ENCODE measurements around the gene BMPER.

The BMPER gene

DNA sequence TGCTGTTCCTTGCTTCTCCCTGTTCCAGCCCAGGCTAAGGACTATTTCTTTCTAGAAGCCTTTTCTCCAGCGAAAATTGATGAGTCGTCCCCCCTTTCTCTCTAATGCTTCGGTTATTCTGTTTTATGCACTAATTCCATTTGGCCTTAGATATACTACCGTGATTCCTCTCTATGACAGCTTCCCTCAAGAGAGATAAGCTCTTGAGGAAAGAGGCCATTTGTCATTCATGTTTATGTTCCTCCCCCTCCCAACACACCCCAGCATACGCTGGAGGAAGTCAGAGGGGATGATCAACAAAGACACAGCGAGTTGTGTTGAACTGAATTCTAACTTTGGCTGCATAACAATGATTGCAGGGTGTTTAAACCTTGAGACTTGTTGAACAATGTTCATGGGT is 198.8 kb downstream of the BMPER start:
- no peak for DNase-seq

DNA sequence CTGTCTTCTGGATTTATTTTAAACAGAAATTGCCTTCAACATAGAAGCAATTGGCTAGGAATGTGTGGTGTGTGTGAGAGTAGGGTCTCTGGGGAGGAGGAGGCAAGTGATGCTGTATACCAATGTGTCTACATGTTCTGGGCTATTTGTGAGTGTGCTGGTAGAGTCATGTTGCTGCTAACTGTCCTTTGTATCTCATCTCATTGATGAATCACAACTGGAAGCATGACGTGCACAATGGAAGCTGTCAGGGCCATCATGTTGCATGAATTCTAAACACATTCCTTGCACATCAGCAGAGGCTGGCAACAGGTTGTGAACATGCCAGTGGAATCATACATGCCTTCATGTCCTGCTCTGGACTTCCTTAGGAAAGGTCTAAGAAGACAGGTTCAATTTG is 199.7 kb downstream of the BMPER start:
- no peak for DNase-seq

DNA sequence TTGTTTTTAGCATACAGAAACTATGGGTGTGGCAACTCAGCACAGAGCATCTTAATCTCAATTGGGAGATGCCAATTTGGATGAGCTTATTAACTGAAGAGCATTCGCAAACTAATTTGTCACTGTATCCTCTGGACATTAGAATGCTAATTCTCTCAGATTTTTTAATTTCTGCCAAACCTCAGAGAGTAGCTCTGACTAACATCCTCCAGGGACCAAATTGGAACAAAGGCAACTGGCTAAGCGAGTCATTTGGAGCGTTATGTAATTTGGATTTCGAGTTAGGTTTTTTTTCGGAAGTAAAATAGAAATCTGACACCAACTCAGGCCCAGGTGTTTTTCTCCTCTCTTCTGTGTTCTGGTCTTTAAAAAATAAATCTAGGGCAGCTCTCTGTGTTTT is 201.9 kb downstream of the BMPER start:
- no peak for DNase-seq

DNA sequence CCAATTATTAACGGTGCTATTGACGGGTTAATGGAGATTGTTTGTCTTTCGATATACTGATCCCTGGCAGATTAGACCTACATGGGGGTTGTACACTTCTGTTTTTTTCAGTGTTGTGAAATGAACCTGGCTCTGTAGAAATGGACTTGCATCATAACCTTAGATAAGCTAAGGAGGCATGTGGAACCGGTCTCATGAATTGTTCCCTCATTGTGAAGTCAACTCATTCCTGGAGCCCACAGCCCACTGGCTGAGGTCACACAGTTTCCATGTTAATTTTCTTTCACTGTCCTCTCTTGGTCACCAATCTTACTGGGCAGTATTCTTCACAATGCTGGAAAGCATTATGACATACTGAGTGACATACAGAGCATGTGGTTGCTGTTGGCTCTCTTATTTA is 202.8 kb downstream of the BMPER start:
- no peak for DNase-seq

DNA sequence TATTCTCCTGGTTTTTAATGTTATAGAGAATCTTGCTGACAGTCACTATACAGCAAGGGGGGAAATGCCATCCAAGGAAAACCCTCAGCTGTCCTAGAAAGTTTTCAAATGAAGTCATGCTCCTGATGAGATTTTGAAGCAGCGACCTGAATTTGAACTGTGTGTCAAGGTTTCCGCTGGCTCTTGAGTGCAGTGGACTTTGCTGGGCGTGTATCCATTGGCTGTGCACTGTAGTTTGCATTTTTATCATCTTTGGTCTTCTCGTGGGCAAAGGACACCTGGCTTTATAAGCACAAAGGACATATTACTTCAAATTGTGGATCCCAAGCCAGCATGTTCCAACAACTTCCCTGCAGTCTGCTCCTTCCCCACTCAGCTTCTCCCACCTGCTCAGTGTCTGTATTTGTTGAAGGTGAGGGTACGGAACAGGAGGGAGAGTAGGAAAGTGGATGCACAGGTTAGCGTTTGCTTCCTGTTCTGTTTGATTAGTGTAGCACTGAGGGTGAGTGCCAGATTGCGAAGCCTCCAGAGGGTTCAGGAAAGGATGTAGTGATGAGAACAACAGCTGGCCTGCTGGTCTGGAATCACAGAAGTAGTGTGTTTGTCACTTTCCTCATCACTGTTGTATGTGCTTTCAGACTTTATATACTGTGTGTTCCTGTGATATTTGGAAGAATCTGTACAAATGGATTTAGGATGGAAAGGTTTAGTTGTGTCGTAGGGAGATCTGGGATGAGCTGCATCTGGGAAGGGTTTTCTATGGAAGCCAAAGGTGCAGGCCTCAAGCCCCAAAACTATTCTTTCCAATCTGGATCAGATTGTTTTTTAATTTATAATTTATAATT is 204.8 kb downstream of the BMPER start:
- DNase-seq: no peak

DNA sequence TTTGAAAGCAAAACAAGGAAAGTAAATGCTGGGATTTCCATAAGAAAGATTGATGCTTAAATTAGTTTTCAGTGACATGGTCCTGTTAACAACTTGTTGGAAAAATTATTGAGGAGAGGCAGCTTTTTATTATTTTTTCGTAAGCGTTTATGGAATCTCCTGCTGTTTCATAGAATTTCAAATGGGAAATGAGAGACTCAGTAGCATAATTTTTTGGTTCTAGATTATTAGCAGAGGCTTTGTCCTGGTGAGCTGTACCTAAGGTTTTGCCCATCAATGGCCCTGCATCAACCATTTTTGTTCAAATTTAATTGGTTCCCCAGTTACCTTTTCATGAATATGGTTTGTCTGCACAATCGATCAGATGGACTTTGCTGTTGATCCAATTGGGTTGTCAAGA is 205.7 kb downstream of the BMPER start:
- no peak for DNase-seq

DNA sequence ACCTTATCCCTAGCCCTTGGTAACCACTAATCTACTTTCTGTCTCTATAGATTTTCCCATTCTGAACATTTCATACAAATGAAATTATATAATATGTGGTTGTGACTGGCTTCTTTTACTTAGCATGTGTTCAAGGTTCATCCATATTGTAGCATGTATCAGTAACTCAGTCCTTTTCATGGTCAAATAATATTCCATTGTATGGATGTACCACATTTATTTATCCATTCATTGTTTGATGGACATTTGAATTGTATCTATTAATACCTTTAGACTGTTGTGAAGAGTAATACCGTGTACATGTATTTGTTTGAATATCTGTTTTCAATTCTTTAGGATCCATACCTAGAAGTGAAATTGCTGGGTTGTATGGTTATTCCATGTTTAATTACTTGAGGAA is 210.2 kb downstream of the BMPER start:
- no peak for DNase-seq

DNA sequence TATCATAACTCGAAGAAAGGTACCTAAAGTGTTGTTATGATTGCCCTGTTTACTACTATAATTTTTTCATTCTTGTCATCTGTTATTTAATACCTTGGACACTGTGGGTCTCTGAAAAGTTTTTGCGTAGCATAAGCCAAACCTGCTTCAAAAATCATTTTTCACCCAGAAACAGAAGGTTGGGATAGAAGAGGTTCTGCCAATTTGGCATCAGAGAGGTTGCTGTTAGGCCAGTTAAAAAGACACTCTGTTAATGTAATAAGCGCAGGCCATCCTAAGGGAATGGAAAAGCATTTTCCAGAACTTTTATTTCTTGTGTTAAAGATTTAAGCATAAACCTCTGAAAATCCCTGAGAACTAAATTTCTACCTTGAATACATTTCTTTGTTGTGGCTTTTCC is 212.2 kb downstream of the BMPER start:
- no peak for DNase-seq

DNA sequence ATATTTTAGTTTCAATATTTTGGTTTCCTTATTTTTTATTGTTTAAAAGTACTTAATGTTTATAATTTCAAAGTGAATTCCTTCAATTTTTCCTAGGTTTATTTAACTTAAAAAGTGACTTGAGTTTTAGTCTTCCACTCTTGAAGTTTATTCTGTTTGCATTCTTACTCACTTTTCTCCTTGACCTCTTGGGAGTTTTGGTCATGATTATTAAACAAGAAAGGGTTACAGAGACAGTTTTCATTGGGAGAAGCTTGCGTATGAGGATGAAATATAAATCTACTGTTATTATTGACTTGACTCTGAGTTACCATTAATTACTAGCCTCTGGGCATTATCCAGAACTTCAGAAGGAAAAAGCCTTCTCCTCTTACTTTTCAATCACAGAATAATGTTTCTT is 216.0 kb downstream of the BMPER start:
- DNase-seq: no peak

GRCh38 chr7:34123316-34123715 is 218.0 kb downstream of the BMPER start:
- DNase-seq: no peak

- no peak for DNase-seq
Measured at GRCh38 chr7:34124765-34125164, 219.4 kb downstream of the BMPER start.

DNA sequence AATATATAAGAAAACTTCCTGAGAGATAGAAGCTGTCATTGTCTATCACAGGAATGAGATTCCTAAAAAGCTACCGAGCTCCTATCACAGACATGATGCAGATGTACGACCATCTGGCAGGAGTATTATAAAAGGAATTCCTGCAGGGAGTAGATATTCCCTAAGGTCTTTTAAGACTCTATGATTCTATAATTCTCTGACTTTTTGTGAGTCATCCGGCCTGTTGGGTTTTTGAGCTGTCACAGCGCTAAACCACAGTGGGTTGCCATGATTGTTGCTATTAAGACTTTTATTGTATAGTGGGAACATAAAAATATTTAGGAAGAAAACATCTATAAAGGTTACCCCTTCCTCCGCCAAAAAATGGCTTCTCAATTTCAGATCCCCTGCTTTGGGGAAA is 223.4 kb downstream of the BMPER start:
- no peak for DNase-seq

- no peak for DNase-seq
Measured at GRCh38 chr7:34130558-34131295, 225.4 kb downstream of the BMPER start.

DNA sequence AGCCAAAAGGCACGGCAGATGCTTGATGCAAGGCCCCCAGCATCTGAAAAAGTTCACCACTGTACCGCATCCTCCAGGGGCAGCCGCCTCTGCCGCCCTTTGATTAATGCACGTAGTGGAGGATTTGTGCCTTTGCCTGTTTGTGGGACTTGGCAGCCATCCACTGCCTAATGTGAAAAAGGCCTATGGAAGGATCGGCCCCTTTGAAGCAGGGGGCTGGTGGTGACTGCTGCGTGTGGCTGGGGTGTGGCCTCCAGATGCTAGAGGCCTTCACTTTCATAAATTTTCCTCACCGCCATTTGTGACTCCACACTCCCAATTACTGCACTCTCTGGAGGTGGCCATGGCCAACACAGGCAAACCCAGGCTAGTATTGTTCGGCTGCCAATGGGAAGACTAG is 226.0 kb downstream of the BMPER start:
- DNase-seq: no peak

- DNase-seq: no peak
Measured at GRCh38 chr7:34133356-34133982, 228.1 kb downstream of the BMPER start.

DNA sequence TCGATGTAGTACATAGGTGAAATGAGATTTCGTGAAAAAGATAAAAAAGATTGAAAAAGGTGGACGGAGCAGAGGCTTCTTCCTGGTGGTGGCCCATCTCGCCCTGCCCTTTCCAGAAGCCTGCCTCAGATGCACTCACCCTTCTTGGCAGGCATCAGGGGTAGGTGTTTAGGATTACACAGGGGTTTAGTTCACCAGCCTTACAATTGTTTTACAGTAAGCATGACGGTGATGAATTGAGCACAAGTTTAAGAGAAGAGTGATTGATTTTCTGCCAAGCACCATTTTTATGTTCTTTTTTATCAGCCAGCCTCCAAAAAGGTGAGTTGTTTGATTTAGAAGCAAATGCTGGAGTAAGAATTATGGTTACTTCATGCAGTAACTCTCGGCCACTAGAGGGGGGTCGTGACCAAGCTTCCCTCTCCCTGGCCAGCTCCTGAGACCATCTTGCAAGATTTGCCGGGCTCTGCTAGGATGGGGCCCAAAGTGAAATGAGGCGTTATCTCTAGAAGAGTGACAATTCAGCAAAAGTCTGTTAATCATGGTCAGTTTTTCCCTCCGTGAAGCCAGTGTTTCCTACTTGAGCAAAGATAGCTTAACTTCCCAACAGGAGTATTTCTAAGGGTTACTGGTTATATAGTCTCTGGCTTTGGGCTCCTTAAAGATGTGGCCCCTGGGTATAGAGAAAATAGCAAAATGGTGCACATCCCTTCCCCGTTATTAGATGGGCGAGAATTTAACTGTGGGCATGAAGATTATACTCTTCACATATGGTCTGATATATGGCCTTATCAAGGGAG is 228.8 kb downstream of the BMPER start:
- no peak for DNase-seq

- DNase-seq: no peak
Measured at GRCh38 chr7:34135924-34136323, 230.6 kb downstream of the BMPER start.

GRCh38 chr7:34136698-34137097 is 231.4 kb downstream of the BMPER start:
- DNase-seq: no peak

DNA sequence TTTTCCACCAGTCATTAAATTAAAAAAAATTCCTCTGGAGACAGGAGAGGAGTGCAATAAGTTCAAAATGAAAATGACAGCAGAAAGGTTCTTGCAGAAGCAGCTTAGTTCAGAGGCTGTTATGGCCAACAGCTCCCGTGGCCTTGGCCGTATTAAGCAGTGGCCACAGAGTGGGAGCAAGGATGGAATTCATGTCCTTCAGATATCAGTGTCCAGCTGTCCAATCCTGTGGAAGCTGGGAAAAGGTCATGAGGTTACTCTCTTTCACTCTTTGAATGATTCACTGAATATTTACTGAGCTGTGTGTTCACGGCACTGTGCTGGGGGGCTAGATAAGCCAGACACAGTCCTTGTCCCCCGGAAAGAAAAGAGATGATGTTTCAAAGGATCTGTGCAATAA is 231.8 kb downstream of the BMPER start:
- DNase-seq: no peak

- no peak for DNase-seq
Measured at GRCh38 chr7:34138483-34138882, 233.1 kb downstream of the BMPER start.

DNA sequence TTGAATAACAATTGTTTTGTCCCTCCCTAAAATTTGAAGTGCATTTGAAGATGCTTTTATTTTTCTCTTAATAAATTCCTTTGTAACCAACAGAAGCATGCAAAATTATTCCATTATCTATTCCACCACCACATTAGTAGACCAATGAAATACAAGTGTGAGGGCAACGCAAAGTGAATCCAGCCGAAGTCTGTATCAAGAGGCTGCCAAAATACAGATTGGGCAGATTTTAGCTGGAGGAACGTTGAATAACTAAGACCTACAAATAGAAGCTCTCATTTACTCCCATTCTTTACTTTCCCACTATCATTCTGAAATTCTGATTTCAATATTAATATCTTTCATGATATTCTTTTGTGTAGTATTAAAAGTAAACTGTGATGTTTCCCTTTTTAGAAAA is 233.7 kb downstream of the BMPER start:
- no peak for DNase-seq

DNA sequence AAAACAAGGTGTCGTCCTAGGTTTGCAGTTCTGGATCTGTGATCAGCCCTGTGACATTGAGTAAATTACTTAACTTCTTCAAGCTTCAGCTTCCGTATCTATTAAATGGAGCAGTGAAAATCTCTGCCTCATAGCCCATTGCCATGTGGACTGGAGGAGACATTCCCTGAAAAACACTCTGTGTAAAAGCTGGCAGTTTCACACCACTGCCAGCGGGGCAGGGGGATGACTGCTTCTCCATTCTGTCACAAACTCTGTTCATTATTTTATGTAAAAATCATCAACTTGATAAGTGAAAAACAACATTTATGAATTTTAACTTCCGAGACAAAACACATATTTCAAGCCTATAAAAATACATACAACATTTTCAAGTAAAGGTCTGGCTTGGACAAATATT is 234.7 kb downstream of the BMPER start:
- DNase-seq: no peak

DNA sequence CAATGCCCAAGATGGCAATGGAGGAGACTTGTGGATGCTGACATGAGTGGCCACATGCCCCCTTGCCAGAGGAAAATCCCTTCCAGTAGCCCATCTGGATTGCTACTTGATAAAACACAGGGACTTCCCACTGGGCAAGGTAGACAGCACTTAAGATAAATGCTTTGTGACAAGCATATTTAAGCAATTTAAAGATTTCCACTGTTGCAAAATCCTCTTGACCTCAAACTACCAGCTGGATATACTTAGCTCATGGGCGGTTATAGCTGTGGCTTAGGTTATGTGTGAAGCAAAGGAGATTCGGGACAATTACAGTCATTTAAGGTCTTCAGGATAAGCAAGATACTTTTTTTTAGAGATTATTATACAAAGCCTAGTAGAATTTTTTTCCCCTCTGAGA is 238.1 kb downstream of the BMPER start:
- DNase-seq: no peak
